A673 (cell line): ENCODE data around the gene CTIF. TPM values are rescaled to one million over a fixed set of nuclear protein-coding genes. Genes with fewer than 3 reads are reported as not detected.

Experiments
- BruUV-seq: library from RNA; stranded (reverse); fragments of 400-500 nt; replicated peaks from 2 replicates; lab custom pipeline; 2021; lab: Mats Ljungman, UMichigan
- CTCF ChIA-PET: fragments of 300-600 bp; sonication (Branson Sonifier 250); formaldehyde crosslinking; loops from one replicate; lab custom pipeline; 2022; ENCODE audit warnings: antibody characterized with exemption; lab: Charles Lee
- POLR2A ChIA-PET: fragments of 300-600 bp; sonication (Branson Sonifier 250); formaldehyde crosslinking; loops from one replicate; lab custom pipeline; 2022; ENCODE audit warnings: antibody characterized with exemption; ENCODE audit not compliant: low non-redundant PET; lab: Charles Lee
- DNase-seq: peaks from one replicate; pipeline ENCODE4 v3.0.0-alpha.2; 2015; ENCODE audit warnings: low spot score
- H3K27ac ChIP-seq: fragments of 200-600 bp; sonication (generic); 2 replicates; pipeline ENCODE4 v1.5.1; 2016; ENCODE audit warnings: mixed run types, low read depth, mild to moderate bottlenecking, mixed read lengths, antibody characterized with exemption, low read length; ENCODE audit not compliant: poor library complexity, severe bottlenecking
- H3K27me3 ChIP-seq: fragments of 200-600 bp; sonication (generic); replicated peaks from 2 replicates; pipeline ENCODE4 v1.6.1; 2017; ENCODE audit warnings: mixed run types, low read depth, mild to moderate bottlenecking, mixed read lengths, antibody characterized with exemption, low read length; ENCODE audit not compliant: insufficient read depth, poor library complexity
- H3K36me3 ChIP-seq: fragments of 200-600 bp; sonication (generic); 2 replicates; pipeline ENCODE4 v1.6.1; 2016; ENCODE audit warnings: mixed run types, mild to moderate bottlenecking, mixed read lengths, antibody characterized with exemption, low read length; ENCODE audit not compliant: insufficient read depth, poor library complexity, severe bottlenecking
- H3K4me1 ChIP-seq: fragments of 200-600 bp; sonication (generic); 2 replicates; pipeline ENCODE4 v1.6.1; 2017; ENCODE audit warnings: mixed run types, mild to moderate bottlenecking, mixed read lengths, antibody characterized with exemption, low read length; ENCODE audit not compliant: insufficient read depth, poor library complexity, severe bottlenecking
- H3K4me3 ChIP-seq: fragments of 200-600 bp; sonication (generic); 2 replicates; pipeline ENCODE4 v1.5.1; 2016; ENCODE audit warnings: low read depth, mixed run types, mild to moderate bottlenecking, mixed read lengths, low read length; ENCODE audit not compliant: poor library complexity, severe bottlenecking
- H3K9me3 ChIP-seq: fragments of 200-600 bp; sonication (generic); 2 replicates; pipeline ENCODE4 v1.6.1; 2016; ENCODE audit warnings: mixed run types, low read depth, mild to moderate bottlenecking, mixed read lengths, antibody characterized with exemption, low read length; ENCODE audit not compliant: poor library complexity, severe bottlenecking
- CTCF ChIP-seq: fragments of 300-800, 200-600 bp; sonication (generic); conservative IDR thresholded peaks from 2 replicates; pipeline ENCODE4 v1.5.1; 2017; ENCODE audit warnings: low read depth, mild to moderate bottlenecking, antibody characterized with exemption, low read length, moderate library complexity, mixed read lengths
- EZH2 ChIP-seq: fragments of 200-600 bp; sonication (generic); IDR thresholded peaks from 2 replicates; pipeline ENCODE4 v1.6.1; 2017; ENCODE audit warnings: borderline replicate concordance, low read depth, mild to moderate bottlenecking, mixed read lengths, antibody characterized with exemption, low read length; ENCODE audit not compliant: poor library complexity, severe bottlenecking
- intact Hi-C: fragments of 100-400 bp; cut with micrococcal nuclease; formaldehyde crosslinking; loops from one replicate; pipeline ENCODE4 v1.10.0; 2022; ENCODE audit not compliant: unreplicated experiment
- total RNA-seq: library from RNA; stranded (reverse); gene quantifications from 2 replicates; pipeline ENCODE4 v1.2.3, GENCODE V29; 2021

CTIF gene
- total RNA-seq, 1 experiment from 2014 or later = 23.5 TPM

- Histone ChIP-seq H3K9me3 (peaks cover 17% of the 10 kb centered on the region), H3K4me1 (no peaks in the 10 kb centered on the region), H3K27ac (no peak overlapping the region), H3K27me3 (no peaks in the 10 kb centered on the region), H3K4me3 (no peak overlapping the region), H3K36me3 (no peaks in the 10 kb centered on the region)
- intact Hi-C loops = no loop called here
- no peak for DNase-seq
- CTCF ChIA-PET = no interaction called here
- BruUV-seq = no TSS peak
- TF ChIP-seq EZH2 = no peak
- TF ChIP-seq CTCF = no peak
- POLR2A ChIA-PET = no interaction called here
Measured at GRCh38 chr18:48723837-48724236, 185.0 kb downstream of the CTIF start.

- POLR2A ChIA-PET = no interaction called here
- CTCF ChIA-PET = no interaction called here
- intact Hi-C loops = no loop called here
Measured at GRCh38 chr18:48724442-48724841, 185.6 kb downstream of the CTIF start.

GRCh38 chr18:48724939-48725338 is 186.1 kb downstream of the CTIF start:
- ChIA-PET CTCF (no interaction called here), POLR2A (no interaction called here)
- TF ChIP-seq EZH2 (no peak), CTCF (no peak)
- DNase-seq = no peak
- no TSS peak for BruUV-seq
- H3K27me3 ChIP-seq = no peaks in the 10 kb centered on the region
- no peak overlapping the region for H3K4me3 ChIP-seq
- H3K36me3 ChIP-seq = no peaks in the 10 kb centered on the region
- intact Hi-C loops = no loop called here
- peaks cover 17% of the 10 kb centered on the region for H3K9me3 ChIP-seq
- H3K4me1 ChIP-seq = no peaks in the 10 kb centered on the region
- H3K27ac ChIP-seq = no peak overlapping the region

More at GRCh38 chr18:48724442-48724841, 185.6 kb downstream of the CTIF start:
- H3K4me1 ChIP-seq = no peaks in the 10 kb centered on the region
- peaks cover 17% of the 10 kb centered on the region for H3K9me3 ChIP-seq
- H3K36me3 ChIP-seq = no peaks in the 10 kb centered on the region
- H3K4me3 ChIP-seq = no peak overlapping the region
- TF ChIP-seq EZH2 (no peak), CTCF (no peak)
- no TSS peak for BruUV-seq
- no peak for DNase-seq
- no peak overlapping the region for H3K27ac ChIP-seq
- no peaks in the 10 kb centered on the region for H3K27me3 ChIP-seq
